Fibroblast of lung (primary cell): ENCODE measurements around the gene ATP11C. TPM values are rescaled to one million over a fixed set of nuclear protein-coding genes. Genes with fewer than 3 reads are reported as not detected.

ENCODE experiments used
- DNase-seq, 2 donors: peaks; one replicate each; pipeline versions ENCODE4 v3.0.0 to v3.0.0-alpha.2; 2010; ENCODE audit warnings: low read depth in 2 of 2
- H2AFZ ChIP-seq: 2 replicates; pipeline ENCODE4 v1.5.1; 2012; ENCODE audit warnings: low read length, control low read depth, inconsistent platforms
- H3K27ac ChIP-seq: 2 replicates; pipeline ENCODE4 v1.5.1; 2011; ENCODE audit warnings: low read length, control low read depth; ENCODE audit not compliant: insufficient read depth
- H3K27me3 ChIP-seq: 2 replicates; pipeline ENCODE4 v1.5.1; 2011; ENCODE audit warnings: mild to moderate bottlenecking, low read length; ENCODE audit not compliant: control insufficient read depth, insufficient read depth
- H3K36me3 ChIP-seq: 2 replicates; pipeline ENCODE4 v1.5.1; 2011; ENCODE audit warnings: low read length; ENCODE audit not compliant: control insufficient read depth, insufficient read depth
- H3K4me1 ChIP-seq: 2 replicates; pipeline ENCODE4 v1.5.1; 2011; ENCODE audit warnings: low read length; ENCODE audit not compliant: control insufficient read depth, insufficient read depth; ENCODE audit errors: extremely low read depth
- H3K4me2 ChIP-seq: 2 replicates; pipeline ENCODE4 v1.5.1; 2011; ENCODE audit warnings: low read length, control low read depth; ENCODE audit not compliant: insufficient read depth; ENCODE audit errors: extremely low read depth
- H3K4me3 ChIP-seq, 4 experiments: fragments of 200-600 bp in 1 of 4; sonication (generic) in 1 of 4; replicated peaks in 1 of 4; 2 replicates each; pipeline ENCODE4 v1.5.1; 2011 to 2016; ENCODE audit warnings: low read length in 4 of 4, low read depth in 3 of 4, mild to moderate bottlenecking in 3 of 4, control low read depth in 2 of 4, inconsistent platforms in 1 of 4, mixed read lengths in 1 of 4; ENCODE audit not compliant: insufficient read depth in 1 of 4; ENCODE audit errors: control extremely low read depth in 1 of 4
- H3K79me2 ChIP-seq: 2 replicates; pipeline ENCODE4 v1.5.1; 2012; ENCODE audit warnings: mild to moderate bottlenecking, low read length, inconsistent platforms; ENCODE audit not compliant: control insufficient read depth, insufficient read depth
- H3K9ac ChIP-seq: 2 replicates; pipeline ENCODE4 v1.5.1; 2011; ENCODE audit warnings: mild to moderate bottlenecking, low read length, control low read depth; ENCODE audit not compliant: insufficient read depth
- H3K9me3 ChIP-seq: 2 replicates; pipeline ENCODE4 v1.5.1; 2012; ENCODE audit warnings: low read depth, low read length; ENCODE audit not compliant: control insufficient read depth, insufficient read depth
- H4K20me1 ChIP-seq: 2 replicates; pipeline ENCODE4 v1.5.1; 2011; ENCODE audit warnings: low read length; ENCODE audit not compliant: control insufficient read depth, insufficient read depth; ENCODE audit errors: extremely low read depth
- CTCF ChIP-seq, 2 donors: IDR thresholded peaks in 1 of 2; conservative IDR thresholded peaks in 1 of 2; 1 replicate in 1 of 2; 2 replicates in 1 of 2; pipeline ENCODE4 v1.5.1; 2011 to 2012; ENCODE audit warnings: low read length in 2 of 2, control low read depth in 1 of 2, inconsistent platforms in 1 of 2, low read depth in 1 of 2, mild to moderate bottlenecking in 1 of 2
- EZH2 ChIP-seq: IDR thresholded peaks from 2 replicates; pipeline ENCODE4 v1.5.1; 2012; ENCODE audit warnings: low read length, control low read depth, mild to moderate bottlenecking; ENCODE audit errors: missing control alignments
- polyA plus RNA-seq, 2 donors: library from polyadenylated mRNA; depleted of rRNA in 1 of 2; stranded (reverse) in 1 of 2; unstranded in 1 of 2; fragments of >200 nt; gene quantifications; 2 replicates each; pipeline ENCODE4 v1.2.1, GENCODE V29; 2011 to 2012; ENCODE audit warnings: missing spikeins in 1 of 2
- total RNA-seq: library from RNA; depleted of rRNA; stranded (reverse); fragments of >200 nt; gene quantifications from 2 replicates; pipeline ENCODE4 v1.2.1, GENCODE V29; 2014

The ATP11C gene
- total and polyA plus RNA-seq, 2 donors (not counting 1 experiment from before 2014, with no cell fraction given) = 47.7 to 68.0 TPM

- H4K20me1 ChIP-seq = no peaks in the 10 kb centered on the region
- no peaks in the 10 kb centered on the region for H3K79me2 ChIP-seq
- DNase-seq = no peak
- peaks cover 3% of the 10 kb centered on the region for H3K4me1 ChIP-seq
- no peak for TF ChIP-seq CTCF (conservative IDR thresholded peaks at IDR 0.05 in 1 of 2, IDR thresholded peaks at IDR 0.05 in 1 of 2; ENCODE audit: low read depth in 1 of 2, low read length in 2 of 2)
- no peak for TF ChIP-seq EZH2
- H3K27me3 ChIP-seq = no peaks in the 10 kb centered on the region
- no peak overlapping the region for H2AFZ ChIP-seq
- H3K36me3 ChIP-seq = no peaks in the 10 kb centered on the region
- H3K4me3 ChIP-seq = no peak overlapping the region
- H3K9me3 ChIP-seq = no peaks in the 10 kb centered on the region
- no peak overlapping the region for H3K27ac ChIP-seq
- no peak overlapping the region for H3K4me2 ChIP-seq
- no peak overlapping the region for H3K9ac ChIP-seq
These were observed 98.0 kb downstream of the ATP11C start for GRCh38 chrX:139834879-139835278.

- DNase-seq = no peak
- Histone ChIP-seq H3K4me3 (no peak overlapping the region), H2AFZ (no peak overlapping the region), H3K4me2 (no peak overlapping the region), H3K79me2 (no peaks in the 10 kb centered on the region), H3K27me3 (no peaks in the 10 kb centered on the region), H3K27ac (no peak overlapping the region), H3K9me3 (no peaks in the 10 kb centered on the region), H4K20me1 (no peaks in the 10 kb centered on the region), H3K36me3 (no peaks in the 10 kb centered on the region), H3K9ac (no peak overlapping the region), H3K4me1 (peaks cover 3% of the 10 kb centered on the region)
- TF ChIP-seq EZH2 = no peak
- no peak for TF ChIP-seq CTCF (conservative IDR thresholded peaks at IDR 0.05 in 1 of 2, IDR thresholded peaks at IDR 0.05 in 1 of 2; ENCODE audit: low read depth in 1 of 2, low read length in 2 of 2)
These were observed 100.0 kb downstream of the ATP11C start for GRCh38 chrX:139832718-139833309.

- DNase-seq = peak; percentile 59 to 80
- Histone ChIP-seq H3K27me3 (no peaks in the 10 kb centered on the region), H3K9me3 (no peaks in the 10 kb centered on the region), H3K9ac (no peak overlapping the region), H4K20me1 (no peaks in the 10 kb centered on the region), H3K79me2 (no peaks in the 10 kb centered on the region), H3K4me1 (peaks cover 5% of the 10 kb centered on the region), H3K36me3 (no peaks in the 10 kb centered on the region), H3K4me2 (no peak overlapping the region), H2AFZ (no peak overlapping the region), H3K27ac (no peak overlapping the region), H3K4me3 (no peak overlapping the region)
- TF ChIP-seq EZH2 = no peak
- TF ChIP-seq CTCF (conservative IDR thresholded peaks at IDR 0.05 in 1 of 2, IDR thresholded peaks at IDR 0.05 in 1 of 2; ENCODE audit: low read depth in 1 of 2, low read length in 2 of 2) = peak in 1 of 2 donors; percentile 7
These were observed 101.0 kb downstream of the ATP11C start for GRCh38 chrX:139831675-139832456.
